ENCODE results near the gene SLC26A8. TPM values are rescaled to one million over a fixed set of nuclear protein-coding genes. Genes with fewer than 3 reads are reported as not detected.

SLC26A8 gene
- total and polyA plus RNA-seq, 2 experiments from 2014 or later: 0.89 to 2.9 TPM

- TF ChIP-seq CREB1 (CRISPR knock-in tag; IDR thresholded peaks at IDR 0.05; ENCODE audit: low read depth): no peak
- no peak for TF ChIP-seq JUNB (IDR thresholded peaks at IDR 0.05; ENCODE audit: unreplicated experiment)
- TF ChIP-seq, protein P1, sequence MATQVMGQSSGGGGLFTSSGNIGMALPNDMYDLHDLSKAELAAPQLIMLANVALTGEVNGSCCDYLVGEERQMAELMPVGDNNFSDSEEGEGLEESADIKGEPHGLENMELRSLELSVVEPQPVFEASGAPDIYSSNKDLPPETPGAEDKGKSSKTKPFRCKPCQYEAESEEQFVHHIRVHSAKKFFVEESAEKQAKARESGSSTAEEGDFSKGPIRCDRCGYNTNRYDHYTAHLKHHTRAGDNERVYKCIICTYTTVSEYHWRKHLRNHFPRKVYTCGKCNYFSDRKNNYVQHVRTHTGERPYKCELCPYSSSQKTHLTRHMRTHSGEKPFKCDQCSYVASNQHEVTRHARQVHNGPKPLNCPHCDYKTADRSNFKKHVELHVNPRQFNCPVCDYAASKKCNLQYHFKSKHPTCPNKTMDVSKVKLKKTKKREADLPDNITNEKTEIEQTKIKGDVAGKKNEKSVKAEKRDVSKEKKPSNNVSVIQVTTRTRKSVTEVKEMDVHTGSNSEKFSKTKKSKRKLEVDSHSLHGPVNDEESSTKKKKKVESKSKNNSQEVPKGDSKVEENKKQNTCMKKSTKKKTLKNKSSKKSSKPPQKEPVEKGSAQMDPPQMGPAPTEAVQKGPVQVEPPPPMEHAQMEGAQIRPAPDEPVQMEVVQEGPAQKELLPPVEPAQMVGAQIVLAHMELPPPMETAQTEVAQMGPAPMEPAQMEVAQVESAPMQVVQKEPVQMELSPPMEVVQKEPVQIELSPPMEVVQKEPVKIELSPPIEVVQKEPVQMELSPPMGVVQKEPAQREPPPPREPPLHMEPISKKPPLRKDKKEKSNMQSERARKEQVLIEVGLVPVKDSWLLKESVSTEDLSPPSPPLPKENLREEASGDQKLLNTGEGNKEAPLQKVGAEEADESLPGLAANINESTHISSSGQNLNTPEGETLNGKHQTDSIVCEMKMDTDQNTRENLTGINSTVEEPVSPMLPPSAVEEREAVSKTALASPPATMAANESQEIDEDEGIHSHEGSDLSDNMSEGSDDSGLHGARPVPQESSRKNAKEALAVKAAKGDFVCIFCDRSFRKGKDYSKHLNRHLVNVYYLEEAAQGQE (IDR thresholded peaks at IDR 0.05; ENCODE audit: unreplicated experiment): no peak
- TF ChIP-seq POLR2AphosphoS5 (IDR thresholded peaks at IDR 0.05; ENCODE audit: low read depth): no peak
- TF ChIP-seq EZH2phosphoT487 (IDR thresholded peaks at IDR 0.05; ENCODE audit: unreplicated experiment): no peak
Measured at GRCh38 chr6:36054956-36055355, 30.5 kb upstream of the SLC26A8 start (continued).

- ATAC-seq (no peak), DNase-seq (ENCODE audit: low spot score) (no peak)
- peaks cover 2% of the 10 kb centered on the region for H3K36me3 Mint-ChIP-seq (ENCODE audit: low read depth)
- H3K27ac Mint-ChIP-seq: no peak overlapping the region
- no peaks in the 10 kb centered on the region for H3K27me3 Mint-ChIP-seq (ENCODE audit: insufficient read depth, low read depth, poor library complexity)
- Histone ChIP-seq H3K36me3 (ENCODE audit: insufficient read depth) (no peaks in the 10 kb centered on the region), H2AFZ (no peak overlapping the region), H3K4me3 (no peak overlapping the region), H4K20me1 (replicated peaks; ENCODE audit: insufficient read depth) (peaks cover 10% of the 10 kb centered on the region; the same call in 1 of the 2 replicates), H3K27me3 (ENCODE audit: insufficient read depth) (no peaks in the 10 kb centered on the region), H3K4me2 (no peak overlapping the region), H3K79me2 (replicated peaks; ENCODE audit: insufficient read depth) (peaks cover 37% of the 10 kb centered on the region), H3K4me1 (ENCODE audit: insufficient read depth) (no peaks in the 10 kb centered on the region), H3K27ac (ENCODE audit: low read depth) (no peak overlapping the region), H3K9me2 (ENCODE audit: insufficient read depth) (no peaks in the 10 kb centered on the region; the same call in 1 of the 2 replicates), H3F3A (replicated peaks; ENCODE audit: low read depth) (0 out of 2 replicates have a peak, but pooled peaks cover 3% of the 10 kb centered on the region)
- H3K9me3 Mint-ChIP-seq: no peaks in the 10 kb centered on the region
- H3K4me3 Mint-ChIP-seq: no peak overlapping the region
- H3K4me1 Mint-ChIP-seq: no peaks in the 10 kb centered on the region
- TF ChIP-seq ZNF114 (CRISPR knock-in tag; IDR thresholded peaks at IDR 0.05) (no peak), CTCF (conservative IDR thresholded peaks at IDR 0.05; ENCODE audit: low read depth in 2 of 2) (no peak), EZH2 (IDR thresholded peaks at IDR 0.05; ENCODE audit: low read depth, unreplicated experiment) (no peak), CREB1 (CRISPR knock-in tag; IDR thresholded peaks at IDR 0.05; ENCODE audit: low read depth) (no peak), POLR2AphosphoS5 (IDR thresholded peaks at IDR 0.05; ENCODE audit: low read depth) (no peak), STAT1 (IDR thresholded peaks at IDR 0.05; ENCODE audit: unreplicated experiment) (no peak), JUNB (IDR thresholded peaks at IDR 0.05; ENCODE audit: unreplicated experiment) (no peak), ETS1 (IDR thresholded peaks at IDR 0.05) (no peak)
- TF ChIP-seq, protein P2, sequence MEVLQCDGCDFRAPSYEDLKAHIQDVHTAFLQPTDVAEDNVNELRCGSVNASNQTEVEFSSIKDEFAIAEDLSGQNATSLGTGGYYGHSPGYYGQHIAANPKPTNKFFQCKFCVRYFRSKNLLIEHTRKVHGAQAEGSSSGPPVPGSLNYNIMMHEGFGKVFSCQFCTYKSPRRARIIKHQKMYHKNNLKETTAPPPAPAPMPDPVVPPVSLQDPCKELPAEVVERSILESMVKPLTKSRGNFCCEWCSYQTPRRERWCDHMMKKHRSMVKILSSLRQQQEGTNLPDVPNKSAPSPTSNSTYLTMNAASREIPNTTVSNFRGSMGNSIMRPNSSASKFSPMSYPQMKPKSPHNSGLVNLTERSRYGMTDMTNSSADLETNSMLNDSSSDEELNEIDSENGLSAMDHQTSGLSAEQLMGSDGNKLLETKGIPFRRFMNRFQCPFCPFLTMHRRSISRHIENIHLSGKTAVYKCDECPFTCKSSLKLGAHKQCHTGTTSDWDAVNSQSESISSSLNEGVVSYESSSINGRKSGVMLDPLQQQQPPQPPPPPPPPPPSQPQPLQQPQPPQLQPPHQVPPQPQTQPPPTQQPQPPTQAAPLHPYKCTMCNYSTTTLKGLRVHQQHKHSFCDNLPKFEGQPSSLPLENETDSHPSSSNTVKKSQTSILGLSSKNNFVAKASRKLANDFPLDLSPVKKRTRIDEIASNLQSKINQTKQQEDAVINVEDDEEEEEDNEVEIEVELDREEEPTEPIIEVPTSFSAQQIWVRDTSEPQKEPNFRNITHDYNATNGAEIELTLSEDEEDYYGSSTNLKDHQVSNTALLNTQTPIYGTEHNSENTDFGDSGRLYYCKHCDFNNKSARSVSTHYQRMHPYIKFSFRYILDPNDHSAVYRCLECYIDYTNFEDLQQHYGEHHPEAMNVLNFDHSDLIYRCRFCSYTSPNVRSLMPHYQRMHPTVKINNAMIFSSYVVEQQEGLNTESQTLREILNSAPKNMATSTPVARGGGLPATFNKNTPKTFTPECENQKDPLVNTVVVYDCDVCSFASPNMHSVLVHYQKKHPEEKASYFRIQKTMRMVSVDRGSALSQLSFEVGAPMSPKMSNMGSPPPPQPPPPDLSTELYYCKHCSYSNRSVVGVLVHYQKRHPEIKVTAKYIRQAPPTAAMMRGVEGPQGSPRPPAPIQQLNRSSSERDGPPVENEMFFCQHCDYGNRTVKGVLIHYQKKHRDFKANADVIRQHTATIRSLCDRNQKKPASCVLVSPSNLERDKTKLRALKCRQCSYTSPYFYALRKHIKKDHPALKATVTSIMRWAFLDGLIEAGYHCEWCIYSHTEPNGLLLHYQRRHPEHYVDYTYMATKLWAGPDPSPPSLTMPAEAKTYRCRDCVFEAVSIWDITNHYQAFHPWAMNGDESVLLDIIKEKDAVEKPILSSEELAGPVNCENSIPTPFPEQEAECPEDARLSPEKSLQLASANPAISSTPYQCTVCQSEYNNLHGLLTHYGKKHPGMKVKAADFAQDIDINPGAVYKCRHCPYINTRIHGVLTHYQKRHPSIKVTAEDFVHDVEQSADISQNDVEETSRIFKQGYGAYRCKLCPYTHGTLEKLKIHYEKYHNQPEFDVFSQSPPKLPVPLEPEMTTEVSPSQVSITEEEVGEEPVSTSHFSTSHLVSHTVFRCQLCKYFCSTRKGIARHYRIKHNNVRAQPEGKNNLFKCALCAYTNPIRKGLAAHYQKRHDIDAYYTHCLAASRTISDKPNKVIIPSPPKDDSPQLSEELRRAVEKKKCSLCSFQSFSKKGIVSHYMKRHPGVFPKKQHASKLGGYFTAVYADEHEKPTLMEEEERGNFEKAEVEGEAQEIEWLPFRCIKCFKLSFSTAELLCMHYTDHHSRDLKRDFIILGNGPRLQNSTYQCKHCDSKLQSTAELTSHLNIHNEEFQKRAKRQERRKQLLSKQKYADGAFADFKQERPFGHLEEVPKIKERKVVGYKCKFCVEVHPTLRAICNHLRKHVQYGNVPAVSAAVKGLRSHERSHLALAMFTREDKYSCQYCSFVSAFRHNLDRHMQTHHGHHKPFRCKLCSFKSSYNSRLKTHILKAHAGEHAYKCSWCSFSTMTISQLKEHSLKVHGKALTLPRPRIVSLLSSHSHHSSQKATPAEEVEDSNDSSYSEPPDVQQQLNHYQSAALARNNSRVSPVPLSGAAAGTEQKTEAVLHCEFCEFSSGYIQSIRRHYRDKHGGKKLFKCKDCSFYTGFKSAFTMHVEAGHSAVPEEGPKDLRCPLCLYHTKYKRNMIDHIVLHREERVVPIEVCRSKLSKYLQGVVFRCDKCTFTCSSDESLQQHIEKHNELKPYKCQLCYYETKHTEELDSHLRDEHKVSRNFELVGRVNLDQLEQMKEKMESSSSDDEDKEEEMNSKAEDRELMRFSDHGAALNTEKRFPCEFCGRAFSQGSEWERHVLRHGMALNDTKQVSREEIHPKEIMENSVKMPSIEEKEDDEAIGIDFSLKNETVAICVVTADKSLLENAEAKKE (CRISPR knock-in tag; IDR thresholded peaks at IDR 0.05): no peak
Measured at GRCh38 chr6:36054415-36054814, 30.0 kb upstream of the SLC26A8 start.

Data from GM23338 (cell line).